COLO829 (cell line): ENCODE measurements around the gene MRGPRX1.
"Not testable (repeated sequence)": the region's sequence is repeated elsewhere in the genome, so short reads cannot be mapped to it uniquely, and the experiment has no call there.

Source experiments
- DNase-seq: peaks from one replicate; pipeline ENCODE4 v3.0.0; 2012; ENCODE audit warnings: low spot score

MRGPRX1 gene

DNA sequence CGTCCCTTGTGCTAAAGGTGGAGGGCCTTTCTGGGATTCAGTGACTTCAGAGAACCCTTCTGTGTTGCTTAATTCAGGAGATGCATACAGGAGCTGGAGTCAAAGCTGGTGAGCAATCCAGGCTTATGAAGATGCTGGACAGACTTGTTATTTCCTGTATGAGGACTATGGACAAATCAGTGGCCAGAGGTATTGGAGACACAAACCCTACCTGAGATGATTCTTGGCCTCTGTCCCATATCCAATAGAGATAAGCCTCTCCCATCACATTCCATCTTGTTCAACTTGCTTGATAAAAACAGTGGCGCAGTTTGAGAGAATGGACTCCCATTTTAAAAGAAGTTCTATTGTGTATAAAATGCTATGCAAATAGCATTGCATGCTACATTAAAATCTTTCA lies at the start of gene MRGPRX1:
Gene MRGPRX1, minus strand, starts transcription at position 101 of the 400 bp plus-strand sequence. CDS start 4,630 bp downstream, outside the sequence.
- DNase-seq, result no peak

DNA sequence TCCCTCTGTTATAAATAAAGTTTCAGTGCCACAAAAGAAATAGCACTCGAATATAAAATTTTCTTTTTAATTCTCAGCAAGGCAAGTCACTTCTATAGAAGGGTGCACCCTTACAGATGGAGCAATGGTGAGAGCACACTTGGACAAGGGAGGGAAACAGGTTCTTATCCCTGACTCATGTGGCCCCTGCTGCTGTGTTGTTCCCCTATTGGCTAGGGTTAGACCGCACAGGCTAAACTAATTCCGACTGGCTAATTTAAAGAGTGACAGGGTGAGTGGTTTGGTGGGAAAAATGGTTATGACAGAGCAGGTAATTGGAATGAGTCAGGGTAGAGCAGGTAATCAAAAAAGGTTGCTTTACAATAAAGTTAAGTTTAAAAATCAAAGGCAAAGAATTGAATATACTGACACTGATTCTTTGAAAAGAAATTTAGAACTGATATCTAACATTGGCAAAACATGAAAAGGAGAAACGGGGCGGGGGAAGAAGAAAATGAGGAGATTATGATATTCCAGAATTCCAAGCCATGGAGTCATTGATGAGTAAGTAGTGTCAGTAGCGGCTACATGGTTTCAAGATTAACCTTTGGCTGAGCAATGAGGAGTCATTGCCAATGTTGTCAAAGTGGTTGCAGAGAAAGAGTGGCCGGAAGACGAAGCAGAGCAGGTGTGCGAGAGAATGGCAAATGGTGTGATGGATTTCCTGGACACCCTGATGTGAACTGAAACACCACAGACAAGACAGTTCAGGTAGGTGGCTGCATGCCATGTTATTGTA lies 48.4 kb upstream of the MRGPRX1 start:
- no peak for DNase-seq

DNA sequence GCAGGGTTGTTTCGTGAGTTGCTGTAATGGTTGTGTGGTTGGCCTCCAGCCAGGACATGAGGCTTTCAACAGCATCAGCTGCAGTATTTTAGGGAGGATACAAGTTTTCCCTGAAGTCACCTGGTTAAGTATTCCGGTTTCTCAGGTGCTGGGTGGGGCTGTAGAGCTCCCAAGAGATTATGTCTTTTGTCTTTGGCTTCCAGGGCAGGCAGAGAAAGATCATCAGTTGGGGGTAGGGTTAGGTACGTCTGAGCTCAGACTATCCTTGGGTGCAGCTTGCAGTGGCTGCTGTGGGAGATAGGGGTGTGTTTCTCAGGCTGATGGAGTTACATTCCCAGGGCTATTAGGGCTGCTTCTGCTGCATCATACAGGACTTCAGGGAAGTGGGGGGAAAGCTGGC lies 47.5 kb upstream of the MRGPRX1 start:
- DNase-seq, result no peak

DNA sequence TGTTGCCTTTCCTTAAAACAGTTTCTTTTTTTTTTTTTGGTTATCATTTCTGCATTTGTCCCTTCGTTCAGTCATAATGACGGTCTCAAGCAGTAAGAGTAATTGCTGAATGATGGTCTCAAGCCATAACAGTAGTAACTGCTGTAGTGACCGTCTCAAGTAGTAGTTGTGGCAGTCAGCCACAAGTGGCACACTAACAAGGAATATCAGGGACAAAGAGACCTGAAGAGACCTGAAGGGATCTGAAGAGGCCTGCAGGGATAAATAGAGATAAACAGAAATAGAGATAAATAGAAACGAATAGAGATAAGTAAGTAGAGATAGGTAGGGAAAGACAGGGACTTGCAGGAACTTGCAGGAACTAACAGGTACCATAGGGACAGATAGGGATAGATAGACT lies 42.7 kb upstream of the MRGPRX1 start:
- no peak for DNase-seq

DNA sequence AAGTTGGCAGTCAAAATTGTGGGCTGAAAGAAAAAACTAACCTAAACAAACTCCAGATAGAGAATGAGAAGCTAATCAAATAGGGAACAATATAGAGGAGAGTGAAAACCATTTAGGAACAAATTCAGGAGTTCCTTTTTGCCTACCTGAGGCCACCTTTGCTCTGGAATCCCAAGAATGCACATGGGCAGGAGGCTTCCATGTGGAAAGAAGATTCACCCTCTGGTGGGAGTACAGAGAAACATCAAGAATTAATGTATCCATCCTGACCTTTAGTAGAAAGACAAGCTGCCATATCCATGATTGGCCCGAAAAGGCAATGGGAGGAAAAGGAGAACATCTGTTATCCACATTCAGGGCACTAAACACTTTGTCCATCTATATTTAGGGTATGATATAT lies 35.0 kb upstream of the MRGPRX1 start:
- DNase-seq, result no peak

DNA sequence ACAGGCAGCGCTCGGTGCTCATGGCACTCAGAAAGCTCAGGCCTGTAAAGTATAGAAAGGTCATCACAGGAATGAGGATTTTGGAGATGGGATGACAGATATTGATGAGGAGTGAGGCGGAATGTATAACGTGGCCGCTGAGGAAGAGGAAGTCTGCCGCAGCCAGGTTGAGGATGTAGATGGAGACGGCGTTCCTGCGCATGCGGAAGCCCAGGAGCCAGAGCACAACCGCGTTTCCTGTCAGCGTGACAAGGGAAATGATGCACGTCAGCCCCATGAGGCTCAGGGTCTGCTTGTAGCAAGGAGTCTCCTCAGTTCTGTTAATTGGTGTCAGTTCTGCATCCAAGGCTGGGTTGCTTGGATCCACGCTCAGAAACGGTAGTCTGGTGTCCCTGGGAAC lies 33.1 kb upstream of the MRGPRX1 start:
- no peak for DNase-seq

DNA sequence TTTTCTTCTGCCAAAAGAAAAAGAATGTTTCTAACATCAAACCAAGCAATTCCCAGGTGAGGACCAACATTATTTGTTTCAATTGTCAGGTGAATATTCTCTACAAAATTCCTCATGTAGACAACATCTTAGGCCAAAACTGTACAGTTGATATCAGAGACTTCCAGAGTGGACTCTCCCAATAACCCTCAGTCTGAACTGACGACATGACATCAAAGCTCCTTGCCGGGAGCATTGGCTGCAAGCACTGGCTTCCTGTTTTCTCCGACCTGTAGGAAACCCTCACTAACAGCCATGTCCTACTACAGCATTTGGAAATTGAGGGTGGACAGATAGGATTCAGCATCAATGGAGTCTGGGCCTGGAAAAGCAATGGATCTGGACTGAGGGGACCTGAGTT lies 30.5 kb upstream of the MRGPRX1 start:
- no peak for DNase-seq

DNA sequence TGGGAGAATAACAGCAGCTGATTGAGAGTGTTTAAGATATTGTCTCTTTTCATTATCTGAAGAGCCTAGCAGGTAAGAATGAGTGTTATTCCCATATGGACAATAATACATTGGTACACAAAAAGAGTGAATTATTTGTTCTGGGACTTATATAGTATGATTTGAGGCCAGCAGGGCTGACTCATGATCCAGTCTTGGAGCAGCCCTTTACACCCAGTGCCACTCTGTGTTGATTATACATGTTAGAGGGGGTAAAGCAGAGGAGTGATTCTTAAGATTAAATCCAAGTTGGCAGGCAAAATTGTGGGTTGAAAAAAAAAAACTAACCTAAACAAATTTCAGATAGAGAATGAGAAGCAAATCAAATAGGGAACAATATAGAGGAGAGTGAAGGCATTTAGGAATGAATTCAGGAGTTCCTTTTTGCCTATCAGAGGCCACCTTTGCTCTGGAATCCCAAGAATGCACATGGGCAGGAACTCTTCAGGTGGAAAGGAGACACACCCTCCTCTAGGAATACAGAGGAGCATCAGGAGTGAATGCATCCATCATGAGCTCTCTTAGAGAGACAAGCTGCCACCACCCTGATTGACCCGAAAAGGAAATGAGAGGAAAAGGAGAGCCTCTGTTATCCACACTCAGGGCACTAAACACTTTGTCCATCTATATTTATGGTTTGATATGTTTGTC lies 19.2 kb upstream of the MRGPRX1 start:
- DNase-seq, result no peak

DNA sequence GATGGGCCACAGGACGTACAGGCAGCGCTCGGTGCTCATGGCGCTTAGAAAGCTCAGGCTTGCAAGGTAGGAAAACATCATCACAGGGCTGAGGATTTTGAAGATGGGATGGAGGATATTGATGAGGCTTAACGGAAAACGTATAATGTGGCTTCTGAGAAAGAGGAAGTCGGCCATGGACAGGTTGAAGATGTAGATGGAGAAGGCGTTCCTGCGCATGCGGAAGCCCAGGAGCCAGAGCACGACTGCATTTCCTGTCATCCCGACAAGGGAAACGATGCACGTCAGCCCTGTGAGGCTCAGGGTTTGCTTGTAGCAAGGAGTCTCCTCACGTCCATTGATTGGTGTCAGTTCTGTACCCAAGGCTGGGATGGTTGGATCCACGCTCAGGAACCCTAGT lies 17.4 kb upstream of the MRGPRX1 start:
- no peak for DNase-seq

DNA sequence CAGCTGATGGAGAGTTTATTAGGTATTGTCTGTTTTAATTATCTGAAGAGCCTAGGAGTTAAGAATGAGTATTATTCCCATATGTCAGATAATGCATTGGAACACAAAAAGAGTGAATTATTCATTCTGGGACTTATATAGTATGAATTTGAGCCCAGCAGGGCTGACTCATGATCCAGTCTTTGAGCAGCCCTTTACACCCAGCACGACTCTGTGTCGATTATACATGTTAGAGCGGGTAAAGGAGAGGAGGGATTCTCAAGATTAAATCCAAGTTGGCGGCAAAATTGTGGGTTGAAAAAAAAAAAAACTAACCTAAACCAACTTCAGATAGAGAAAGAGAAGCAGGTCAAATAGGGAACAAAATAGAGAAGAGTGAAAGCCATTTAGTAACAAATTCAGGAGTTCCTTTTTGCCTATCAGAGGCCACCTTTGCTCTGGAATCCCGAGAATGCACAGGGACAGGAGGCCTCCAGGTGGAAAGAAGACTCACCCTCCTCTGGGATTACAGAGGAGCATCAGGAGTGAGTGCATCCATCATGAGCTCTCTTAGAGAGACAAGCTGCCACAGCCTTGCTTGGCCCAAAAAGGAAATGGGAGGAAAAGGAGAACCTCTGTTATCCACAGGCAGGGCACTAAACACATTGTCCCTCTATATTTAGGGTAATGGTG lies 3.1 kb downstream of the MRGPRX1 start:
- DNase-seq, result no peak

DNA sequence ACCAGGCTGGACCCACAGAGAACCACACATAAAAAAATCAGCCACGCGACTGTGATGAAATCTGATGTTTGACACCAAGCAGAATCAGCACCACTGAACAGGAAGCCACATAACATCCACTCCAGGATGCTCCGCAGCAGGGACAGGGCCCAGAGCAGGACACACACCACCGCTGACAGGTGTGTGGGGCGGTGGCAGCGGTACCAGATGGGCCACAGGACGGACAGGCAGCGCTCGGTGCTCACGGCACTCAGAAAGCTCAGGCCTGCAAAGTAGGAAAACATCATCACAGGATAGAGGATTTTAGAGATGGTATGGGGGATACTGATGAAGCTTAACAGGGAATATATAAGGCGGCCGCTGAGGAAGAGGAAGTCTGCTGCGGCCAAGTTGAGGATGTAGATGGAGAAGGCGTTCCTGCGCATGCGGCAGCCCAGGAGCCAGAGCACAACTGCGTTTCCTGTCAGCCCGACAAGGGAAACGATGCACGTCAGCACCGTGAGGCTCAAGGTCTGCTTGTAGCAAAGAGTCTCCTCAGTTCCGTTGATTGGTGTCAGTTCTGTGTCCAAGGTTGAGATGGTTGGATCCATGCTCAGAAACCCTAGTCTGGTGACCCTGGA lies 4.9 kb downstream of the MRGPRX1 start:
- no peak for DNase-seq

DNA sequence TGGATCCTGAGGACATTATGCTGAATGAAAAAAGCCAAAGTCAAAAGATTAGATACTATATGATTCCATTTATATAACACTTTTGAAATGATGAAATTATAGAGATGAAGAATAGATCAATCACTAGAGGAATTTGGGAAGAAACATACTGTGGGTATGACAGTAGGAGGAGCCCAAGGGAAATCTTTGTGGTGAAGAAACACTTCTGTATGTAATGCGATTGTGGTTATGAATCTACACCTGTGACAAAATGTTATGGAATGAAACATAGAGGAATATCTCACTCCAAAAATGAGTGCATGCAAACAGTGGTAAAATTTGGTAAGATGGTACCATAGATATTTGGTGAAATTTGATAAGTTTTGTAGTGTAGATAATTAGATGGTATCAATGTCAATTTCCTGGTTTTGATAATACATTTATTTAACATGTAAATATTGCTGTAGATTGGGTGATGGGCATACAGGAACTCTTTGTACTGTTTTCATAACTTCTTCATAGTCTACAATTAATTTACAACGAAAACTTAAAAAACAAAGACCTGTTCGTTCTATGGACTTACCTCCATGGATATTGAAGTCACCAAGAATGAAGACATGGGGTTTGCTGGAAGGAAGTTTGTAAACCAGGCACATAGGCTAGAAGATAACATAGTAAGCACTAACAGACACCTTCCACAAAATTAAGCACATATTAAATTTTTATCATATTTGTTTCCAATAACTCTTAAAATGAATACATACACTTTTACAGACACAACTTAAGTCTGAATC lies 11.5 kb downstream of the MRGPRX1 start:
- DNase-seq, result no peak

DNA sequence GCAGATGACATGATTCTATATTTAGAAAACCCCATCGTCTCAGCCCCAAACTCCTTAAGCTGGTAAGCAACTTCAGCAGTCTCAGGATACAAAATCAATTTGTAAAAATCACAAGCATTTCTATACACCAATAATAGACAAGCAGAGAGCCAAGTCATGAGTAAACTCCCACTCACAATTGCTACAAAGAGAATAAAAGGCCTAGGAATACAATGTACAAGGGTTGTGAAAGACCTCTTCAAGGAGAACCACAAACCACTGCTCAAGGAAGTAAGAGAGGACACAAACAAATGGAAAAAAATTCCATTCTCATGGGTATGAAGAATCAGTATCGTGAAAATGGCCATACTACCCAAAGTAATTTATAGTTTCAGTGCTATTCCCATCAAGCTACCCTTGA lies 13.8 kb downstream of the MRGPRX1 start:
- not testable (repeated sequence) for DNase-seq

DNA sequence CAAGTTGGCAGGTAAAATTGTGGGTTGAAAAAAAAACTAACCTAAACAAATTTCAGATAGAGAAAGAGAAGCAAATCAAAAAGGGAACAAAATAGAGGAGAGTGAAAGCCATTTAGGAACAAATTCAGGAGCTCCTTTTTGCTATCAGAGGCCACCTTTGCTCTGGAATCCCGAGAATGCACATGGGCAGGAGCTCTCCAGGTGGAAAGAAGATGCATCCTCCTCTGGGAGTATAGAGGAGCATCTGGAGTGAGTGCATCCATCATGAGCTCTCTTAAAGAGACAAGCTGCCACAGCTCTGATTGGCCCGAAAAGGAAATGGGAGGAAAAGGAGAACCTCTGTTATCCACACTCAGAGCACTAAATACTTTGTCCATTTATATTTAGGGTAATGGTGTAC lies 26.3 kb downstream of the MRGPRX1 start:
- no peak for DNase-seq

DNA sequence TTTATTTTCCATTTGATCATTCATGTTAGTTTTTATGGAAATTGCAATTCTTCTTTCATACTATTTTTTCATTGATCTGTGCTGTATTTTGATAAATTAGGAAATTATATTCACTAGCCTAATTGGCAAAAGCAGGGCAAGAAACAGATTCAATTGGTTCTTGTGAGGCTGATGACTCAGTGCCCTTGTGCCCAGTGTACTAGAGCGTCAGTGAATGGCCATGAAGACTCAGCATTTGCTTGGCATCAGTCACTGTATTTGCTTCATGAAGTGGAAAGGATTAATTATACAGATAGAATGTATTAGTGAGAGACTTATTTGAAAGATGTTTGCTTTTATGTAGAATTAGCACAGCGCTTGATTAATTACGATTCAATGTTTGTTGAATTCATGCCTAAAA lies 31.8 kb downstream of the MRGPRX1 start:
- no peak for DNase-seq

DNA sequence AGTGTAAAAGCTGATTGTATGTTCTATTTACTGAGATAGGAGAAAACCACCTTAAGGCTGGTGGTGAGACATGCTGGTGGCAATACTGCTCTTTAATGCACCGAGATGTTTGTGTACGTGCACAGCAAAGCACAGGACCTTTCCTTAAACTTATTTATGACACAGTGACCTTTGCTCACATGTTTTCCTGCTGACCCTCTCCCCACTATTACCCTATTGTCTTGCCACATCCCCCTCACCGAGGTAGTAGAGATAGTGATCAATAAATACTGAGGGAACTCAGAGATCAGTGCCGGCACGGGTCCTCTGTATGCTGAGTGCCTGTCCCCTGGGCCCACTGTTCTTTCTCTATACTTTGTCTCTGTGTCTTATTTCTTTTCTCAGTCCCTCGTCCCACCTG lies 38.6 kb downstream of the MRGPRX1 start:
- not testable (repeated sequence) for DNase-seq

DNA sequence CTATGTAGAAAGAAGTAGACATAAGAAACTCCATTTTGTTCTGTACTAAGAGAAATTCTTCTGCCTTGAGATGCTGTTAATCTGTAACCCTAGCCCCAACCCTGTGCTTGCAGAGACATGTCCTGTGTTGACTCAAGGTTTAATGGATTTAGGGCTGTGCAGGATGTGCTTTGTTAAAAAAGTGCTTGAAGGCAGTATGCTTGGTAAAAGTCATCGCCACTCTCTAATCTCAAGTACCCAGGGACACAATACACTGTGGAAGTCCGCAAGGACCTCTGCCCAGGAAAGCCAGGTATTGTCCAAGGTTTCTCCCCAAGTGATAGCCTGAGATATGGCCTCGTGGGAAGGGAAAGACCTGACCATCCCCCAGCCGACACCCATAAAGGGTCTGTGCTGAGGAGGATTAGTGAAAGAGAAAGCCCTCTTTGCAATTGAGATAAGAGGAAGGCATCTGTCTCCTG lies 39.0 kb downstream of the MRGPRX1 start:
- DNase-seq, result not testable (repeated sequence)

DNA sequence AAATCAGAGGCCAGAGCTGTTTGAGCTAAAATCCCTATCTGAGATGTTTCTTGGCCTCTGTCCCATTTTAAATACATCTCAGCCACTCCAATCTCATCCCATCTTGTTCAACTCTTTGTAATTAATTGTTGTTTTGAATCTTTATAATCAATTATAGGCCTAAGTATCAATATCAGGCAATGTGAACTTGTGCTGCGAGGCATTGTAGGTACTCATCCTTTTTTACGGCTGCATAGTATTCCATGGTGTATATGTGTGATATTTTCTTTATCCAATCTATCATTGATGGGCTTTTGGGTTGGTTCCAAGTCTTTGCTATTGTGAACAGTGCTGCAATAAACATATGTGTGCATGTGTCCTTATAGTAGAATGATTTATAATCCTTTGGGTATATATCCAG lies 47.5 kb downstream of the MRGPRX1 start:
- not testable (repeated sequence) for DNase-seq

DNA sequence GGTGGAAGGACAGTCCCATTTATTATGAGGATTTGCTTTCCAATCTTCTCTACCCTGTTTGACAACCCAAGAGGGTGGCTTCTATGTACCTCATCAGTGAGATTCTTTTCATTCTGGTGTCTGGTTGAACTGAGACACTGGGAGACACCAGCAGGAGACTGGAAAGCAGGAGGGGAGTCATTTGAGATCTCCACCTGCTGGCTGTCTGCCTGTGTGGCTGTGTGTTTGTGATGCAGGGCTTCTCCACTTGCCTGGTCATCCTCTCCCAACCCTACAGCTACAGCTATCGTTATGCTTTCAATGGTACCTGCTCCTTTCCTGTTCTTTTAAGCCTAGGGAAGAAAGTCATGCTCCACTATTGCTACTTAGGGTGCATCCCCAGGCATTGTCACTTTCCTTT lies 48.6 kb downstream of the MRGPRX1 start:
- DNase-seq, result no peak
